ENCODE results near the gene CPXM1. TPM values are rescaled to one million over a fixed set of nuclear protein-coding genes. Genes with fewer than 3 reads are reported as not detected.

Gene CPXM1
- total and polyA plus RNA-seq, 2 experiments from 2014 or later: 98.5 to 129 TPM

DNA sequence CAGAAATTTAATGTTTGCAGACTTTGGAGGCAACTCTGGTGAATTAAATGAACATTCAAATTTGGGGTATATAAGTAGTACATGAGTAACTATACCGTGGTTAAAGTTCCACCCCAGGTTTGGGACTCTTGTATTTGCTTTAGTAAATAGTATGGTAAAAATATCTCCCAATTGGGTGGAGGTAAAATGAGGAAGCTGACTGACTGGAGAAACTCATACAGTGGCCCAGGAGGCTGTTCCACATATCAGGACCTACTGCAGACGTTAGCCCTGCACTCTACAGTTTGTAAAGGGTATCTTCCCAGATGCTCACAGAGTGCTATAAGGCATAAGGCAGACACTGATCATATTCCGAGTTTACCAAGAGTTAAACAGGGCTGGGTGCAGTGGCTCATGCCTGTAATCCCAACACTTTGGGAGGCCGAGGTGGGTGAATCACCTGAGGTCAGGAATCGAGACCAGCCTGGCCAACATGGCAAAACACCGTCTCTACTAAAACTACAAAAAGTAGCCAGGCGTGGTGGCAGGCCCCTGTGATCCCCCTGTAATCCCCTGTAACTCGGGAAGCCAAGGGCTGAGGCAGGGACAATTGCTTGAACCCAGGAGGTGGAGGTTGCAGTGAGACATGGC, 53.7 kb downstream of the CPXM1 start:
- Histone ChIP-seq H3K4me1 (ENCODE audit: low read depth) (no peaks in the 10 kb centered on the region), H3K27ac (no peak overlapping the region), H3K36me3 (no peaks in the 10 kb centered on the region), H3K4me3 (no peak overlapping the region), H3K27me3 (peaks cover 95% of the 10 kb centered on the region), H3K9me3 (ENCODE audit: low read depth) (no peaks in the 10 kb centered on the region)
- TF ChIP-seq, protein P1, sequence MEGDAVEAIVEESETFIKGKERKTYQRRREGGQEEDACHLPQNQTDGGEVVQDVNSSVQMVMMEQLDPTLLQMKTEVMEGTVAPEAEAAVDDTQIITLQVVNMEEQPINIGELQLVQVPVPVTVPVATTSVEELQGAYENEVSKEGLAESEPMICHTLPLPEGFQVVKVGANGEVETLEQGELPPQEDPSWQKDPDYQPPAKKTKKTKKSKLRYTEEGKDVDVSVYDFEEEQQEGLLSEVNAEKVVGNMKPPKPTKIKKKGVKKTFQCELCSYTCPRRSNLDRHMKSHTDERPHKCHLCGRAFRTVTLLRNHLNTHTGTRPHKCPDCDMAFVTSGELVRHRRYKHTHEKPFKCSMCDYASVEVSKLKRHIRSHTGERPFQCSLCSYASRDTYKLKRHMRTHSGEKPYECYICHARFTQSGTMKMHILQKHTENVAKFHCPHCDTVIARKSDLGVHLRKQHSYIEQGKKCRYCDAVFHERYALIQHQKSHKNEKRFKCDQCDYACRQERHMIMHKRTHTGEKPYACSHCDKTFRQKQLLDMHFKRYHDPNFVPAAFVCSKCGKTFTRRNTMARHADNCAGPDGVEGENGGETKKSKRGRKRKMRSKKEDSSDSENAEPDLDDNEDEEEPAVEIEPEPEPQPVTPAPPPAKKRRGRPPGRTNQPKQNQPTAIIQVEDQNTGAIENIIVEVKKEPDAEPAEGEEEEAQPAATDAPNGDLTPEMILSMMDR (IDR thresholded peaks at IDR 0.05; ENCODE audit: low read depth, low read length): no peak
- no peak for DNase-seq (ENCODE audit: low read depth in 1 of 2, low spot score in 1 of 2)

DNA sequence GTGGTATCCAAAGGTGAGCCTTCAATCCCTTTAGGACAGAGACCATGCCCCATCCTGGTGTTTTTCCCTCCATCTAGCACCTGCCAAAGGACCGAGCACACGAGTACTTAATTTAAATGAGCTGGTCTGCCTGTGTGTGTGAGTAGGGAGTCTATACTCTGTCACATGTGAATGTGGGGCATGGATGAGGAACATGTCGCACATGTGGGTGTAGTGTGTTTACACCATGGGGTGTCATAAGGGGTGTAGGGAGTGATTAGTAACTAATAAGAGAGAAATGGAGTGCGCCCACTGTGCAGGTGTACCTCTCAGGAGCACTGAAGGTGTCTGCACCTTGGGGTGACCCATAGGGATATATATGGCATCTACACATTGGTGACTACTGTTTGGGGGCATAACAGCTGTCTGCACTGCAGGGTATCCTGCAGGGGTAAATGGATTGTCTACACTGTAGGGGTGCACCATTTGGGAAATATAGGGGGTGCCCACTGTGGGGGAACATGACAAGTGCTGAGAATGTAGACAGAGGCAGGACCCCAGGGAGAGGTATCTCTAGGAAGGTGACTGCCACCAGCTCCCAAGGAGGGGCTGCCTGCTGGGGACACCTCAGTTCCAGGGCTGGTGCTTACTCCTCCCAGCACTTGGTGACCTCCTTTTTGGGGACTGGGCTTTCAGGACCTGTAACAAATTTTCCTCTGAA, 54.3 kb downstream of the CPXM1 start:
- TF ChIP-seq, protein P1 (IDR thresholded peaks at IDR 0.05; ENCODE audit: low read depth, low read length): no peak
- H3K9me3 ChIP-seq (ENCODE audit: low read depth): no peaks in the 10 kb centered on the region
- no peak overlapping the region for H3K27ac ChIP-seq
- no peak overlapping the region for H3K4me3 ChIP-seq
- DNase-seq (ENCODE audit: low read depth in 1 of 2, low spot score in 1 of 2): no peak
- peaks cover 95% of the 10 kb centered on the region for H3K27me3 ChIP-seq
- H3K4me1 ChIP-seq (ENCODE audit: low read depth): no peaks in the 10 kb centered on the region
- H3K36me3 ChIP-seq: no peaks in the 10 kb centered on the region

DNA sequence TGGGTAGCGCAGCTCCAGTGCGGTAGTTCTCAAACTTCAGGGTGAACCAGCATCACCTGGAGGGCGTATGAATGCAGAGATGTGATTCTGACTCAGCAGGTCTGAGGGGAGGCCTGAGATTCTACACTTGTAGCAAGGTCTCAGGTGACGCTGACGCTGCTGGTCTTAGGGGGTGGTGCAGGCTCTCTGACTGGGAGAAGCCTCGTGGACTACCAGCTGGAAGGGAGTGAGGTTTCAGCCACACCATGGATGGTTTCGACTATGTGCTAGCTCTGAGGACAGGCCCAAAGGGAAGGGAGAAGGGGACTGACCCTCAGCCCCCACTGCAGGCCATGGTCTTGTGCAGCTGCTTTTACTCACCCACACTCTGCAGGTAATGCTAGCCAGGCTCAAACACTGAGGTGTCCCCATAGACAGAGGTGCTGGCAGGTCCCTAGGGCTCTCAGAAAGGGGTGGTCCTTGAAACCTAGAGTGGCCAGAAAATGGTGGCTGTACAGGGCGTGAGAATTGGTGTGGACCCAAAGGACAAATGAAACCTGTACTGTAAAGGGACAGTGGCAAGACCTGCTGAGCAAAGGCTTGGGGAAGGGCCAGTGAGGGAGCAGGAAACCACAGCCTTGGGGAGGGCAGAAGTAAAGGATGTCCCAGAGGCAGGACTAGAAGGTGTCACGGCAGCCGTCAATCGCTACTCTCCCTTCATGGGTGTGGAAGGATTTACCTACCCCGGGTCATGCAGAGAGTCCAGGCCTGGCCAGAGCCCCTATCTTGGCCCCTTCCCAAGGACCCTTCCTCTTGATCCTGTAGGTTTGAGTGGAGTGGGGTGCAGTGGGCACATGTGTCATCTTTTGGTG, 55.1 kb downstream of the CPXM1 start:
- no peak for DNase-seq (ENCODE audit: low read depth in 1 of 2, low spot score in 1 of 2)
- Histone ChIP-seq H3K27me3 (peaks cover 87% of the 10 kb centered on the region), H3K27ac (no peak overlapping the region), H3K4me1 (ENCODE audit: low read depth) (no peaks in the 10 kb centered on the region), H3K9me3 (ENCODE audit: low read depth) (no peaks in the 10 kb centered on the region), H3K36me3 (no peaks in the 10 kb centered on the region), H3K4me3 (no peak overlapping the region)
- TF ChIP-seq, protein P1 (IDR thresholded peaks at IDR 0.05; ENCODE audit: low read depth, low read length): no peak

Other genes with a start within 250 kb of the CPXM1 start
- gene NOP56, start 148.0 kb downstream of the CPXM1 start, total RNA-seq: 109 and 140 TPM in 2 replicates
- gene NOP56, start 148.0 kb downstream of the CPXM1 start, polyA plus RNA-seq: 262 and 285 TPM in 2 replicates
- 216 and 266 TPM in 2 replicates for gene IDH3B, start 136.4 kb downstream of the CPXM1 start, total RNA-seq
- gene IDH3B, start 136.4 kb downstream of the CPXM1 start, polyA plus RNA-seq: 211 and 244 TPM in 2 replicates
- gene EBF4, start 107.8 kb downstream of the CPXM1 start, total RNA-seq: 14.8 and 24.2 TPM in 2 replicates
- 18.8 and 28.4 TPM in 2 replicates for gene EBF4, start 107.8 kb downstream of the CPXM1 start, polyA plus RNA-seq
- not detected in 2 replicates for gene C20orf141, start 14.4 kb upstream of the CPXM1 start, total RNA-seq
- gene C20orf141, start 14.4 kb upstream of the CPXM1 start, polyA plus RNA-seq: not detected in 2 replicates
- not detected in 2 replicates for gene TMEM239, start 15.7 kb upstream of the CPXM1 start, total RNA-seq
- gene TMEM239, start 15.7 kb upstream of the CPXM1 start, polyA plus RNA-seq: 0.04 TPM in 1 of 2 replicates, not detected in the other
- 69.2 and 78.0 TPM in 2 replicates for gene PCED1A, start 40.0 kb upstream of the CPXM1 start, total RNA-seq
- 45.5 and 50.6 TPM in 2 replicates for gene PCED1A, start 40.0 kb upstream of the CPXM1 start, polyA plus RNA-seq
- 49.1 and 51.5 TPM in 2 replicates for gene VPS16, start 40.1 kb upstream of the CPXM1 start, total RNA-seq
- 44.5 and 60.4 TPM in 2 replicates for gene VPS16, start 40.1 kb upstream of the CPXM1 start, polyA plus RNA-seq
- 44.0 and 45.1 TPM in 2 replicates for gene PTPRA, start 72.9 kb upstream of the CPXM1 start, total RNA-seq
- 55.6 and 69.4 TPM in 2 replicates for gene PTPRA, start 72.9 kb upstream of the CPXM1 start, polyA plus RNA-seq
- gene GNRH2, start 243.0 kb upstream of the CPXM1 start, total RNA-seq: 5.3 TPM in 1 of 2 replicates, not detected in the other
- 0.24 TPM in 1 of 2 replicates, not detected in the other for gene GNRH2, start 243.0 kb upstream of the CPXM1 start, polyA plus RNA-seq
- 129 and 133 TPM in 2 replicates for gene MRPS26, start 245.4 kb upstream of the CPXM1 start, total RNA-seq
- gene MRPS26, start 245.4 kb upstream of the CPXM1 start, polyA plus RNA-seq: 159 and 164 TPM in 2 replicates